H9 (cell line): ENCODE results near the gene MYH11. TPM values are rescaled to one million over a fixed set of nuclear protein-coding genes. Genes with fewer than 3 reads are reported as not detected.

ENCODE experiments used
- DNase-seq: peaks from one replicate; pipeline ENCODE4 v3.0.0-alpha.2; 2017
- H2AFZ ChIP-seq: one replicate; pipeline ENCODE4 v1.6.1; 2013; ENCODE audit warnings: mild to moderate bottlenecking, low read length, control low read depth, moderate library complexity
- H2AK5ac ChIP-seq: 2 replicates; pipeline ENCODE4 v1.6.1; 2013; ENCODE audit warnings: low read length, control low read depth, mixed read lengths; ENCODE audit not compliant: insufficient read length
- H2BK120ac ChIP-seq: one replicate; pipeline ENCODE4 v1.6.1; 2013; ENCODE audit warnings: low read depth, mild to moderate bottlenecking, low read length, control low read depth, inconsistent platforms; ENCODE audit not compliant: poor library complexity, severe bottlenecking
- H2BK12ac ChIP-seq: 2 replicates; pipeline ENCODE4 v1.6.1; 2013; ENCODE audit warnings: low read length, control low read depth, mixed read lengths, low read depth; ENCODE audit not compliant: insufficient read length
- H2BK15ac ChIP-seq: 2 replicates; pipeline ENCODE4 v1.6.1; 2013; ENCODE audit warnings: low read depth, low read length, control low read depth
- H2BK20ac ChIP-seq: one replicate; pipeline ENCODE4 v1.6.1; 2013; ENCODE audit warnings: low read depth, mild to moderate bottlenecking, low read length, control low read depth, inconsistent platforms; ENCODE audit not compliant: poor library complexity, severe bottlenecking
- H2BK5ac ChIP-seq: 2 replicates; pipeline ENCODE4 v1.6.1; 2013; ENCODE audit warnings: low read length, control low read depth, mixed read lengths; ENCODE audit not compliant: insufficient read length
- H3K14ac ChIP-seq: 2 replicates; pipeline ENCODE4 v1.6.1; 2013; ENCODE audit warnings: low read length, control low read depth; ENCODE audit not compliant: insufficient read depth
- H3K18ac ChIP-seq: 2 replicates; pipeline ENCODE4 v1.6.1; 2013; ENCODE audit warnings: low read depth, mild to moderate bottlenecking, mixed read lengths, low read length, control low read depth; ENCODE audit not compliant: insufficient read length
- H3K23ac ChIP-seq: 2 replicates; pipeline ENCODE4 v1.6.1; 2013; ENCODE audit warnings: low read length, control low read depth, mixed read lengths, low read depth; ENCODE audit not compliant: insufficient read length
- H3K23me2 ChIP-seq: 2 replicates; pipeline ENCODE4 v1.6.1; 2013; ENCODE audit warnings: low read depth, mild to moderate bottlenecking, mixed read lengths, low read length, control low read depth; ENCODE audit not compliant: insufficient read length, poor library complexity, severe bottlenecking
- H3K27ac ChIP-seq: 2 replicates; pipeline ENCODE4 v1.5.1; 2013; ENCODE audit warnings: low read length, control low read depth, mixed read lengths, low read depth; ENCODE audit not compliant: insufficient read length
- H3K27me3 ChIP-seq: 2 replicates; pipeline ENCODE4 v1.6.1; 2013; ENCODE audit warnings: low read length, control low read depth, inconsistent platforms; ENCODE audit not compliant: insufficient read depth
- H3K4ac ChIP-seq: 2 replicates; pipeline ENCODE4 v1.6.1; 2013; ENCODE audit warnings: low read depth, mild to moderate bottlenecking, control low read depth, inconsistent platforms, low read length, moderate library complexity
- H3K4me1 ChIP-seq: 2 replicates; pipeline ENCODE4 v1.6.1; 2013; ENCODE audit warnings: low read length, control low read depth, inconsistent platforms; ENCODE audit not compliant: insufficient read depth
- H3K4me2 ChIP-seq: 2 replicates; pipeline ENCODE4 v1.6.1; 2013; ENCODE audit warnings: low read length, control low read depth, mixed read lengths; ENCODE audit not compliant: insufficient read length, insufficient read depth
- H3K56ac ChIP-seq: 2 replicates; pipeline ENCODE4 v1.6.1; 2013; ENCODE audit warnings: low read depth, mild to moderate bottlenecking, mixed read lengths, low read length, control low read depth; ENCODE audit not compliant: insufficient read length
- H3K79me1 ChIP-seq: 2 replicates; pipeline ENCODE4 v1.6.1; 2013; ENCODE audit warnings: low read depth, mild to moderate bottlenecking, moderate library complexity, low read length, control low read depth, inconsistent platforms; ENCODE audit not compliant: insufficient read depth, poor library complexity, severe bottlenecking
- H3K79me2 ChIP-seq: 2 replicates; pipeline ENCODE4 v1.6.1; 2013; ENCODE audit warnings: low read length, control low read depth, inconsistent platforms; ENCODE audit not compliant: insufficient read depth
- H3K9ac ChIP-seq: 2 replicates; pipeline ENCODE4 v1.6.1; 2013; ENCODE audit warnings: low read length, control low read depth, mixed read lengths; ENCODE audit not compliant: insufficient read length; ENCODE audit errors: extremely low read depth
- H3K9me3 ChIP-seq: one replicate; pipeline ENCODE4 v1.6.1; 2013; ENCODE audit warnings: low read depth, low read length, inconsistent platforms; ENCODE audit not compliant: control insufficient read depth
- H3T11ph ChIP-seq: one replicate; pipeline ENCODE4 v1.6.1; 2013; ENCODE audit warnings: mild to moderate bottlenecking, low read length, control low read depth, inconsistent platforms
- H4K20me1 ChIP-seq: one replicate; pipeline ENCODE4 v1.6.1; 2013; ENCODE audit not compliant: control insufficient read depth, insufficient read length, insufficient read depth
- H4K5ac ChIP-seq: 2 replicates; pipeline ENCODE4 v1.6.1; 2013; ENCODE audit warnings: low read depth, mild to moderate bottlenecking, mixed read lengths, low read length, control low read depth; ENCODE audit not compliant: insufficient read length
- H4K8ac ChIP-seq: replicated peaks from 2 replicates; pipeline ENCODE4 v1.6.1; 2013; ENCODE audit warnings: low read length, control low read depth, mixed read lengths, low read depth; ENCODE audit not compliant: insufficient read length
- H4K91ac ChIP-seq: 2 replicates; pipeline ENCODE4 v1.6.1; 2013; ENCODE audit warnings: low read depth, mild to moderate bottlenecking, moderate library complexity, mixed read lengths, low read length, control low read depth; ENCODE audit not compliant: insufficient read length
- H3K27ac Mint-ChIP-seq, 3 experiments: 2 replicates in 2 of 3; 3 replicates in 1 of 3; pipeline ENCODE4 v1.8.0; 2020 to 2021; ENCODE audit warnings: mixed read lengths in 3 of 3, mild to moderate bottlenecking in 1 of 3, moderate library complexity in 1 of 3
- H3K27me3 Mint-ChIP-seq: 2 replicates; pipeline ENCODE4 v1.8.0; 2021; ENCODE audit warnings: low read depth, mild to moderate bottlenecking, moderate library complexity, mixed read lengths
- H3K36me3 Mint-ChIP-seq, 3 experiments: 2 replicates in 2 of 3; 3 replicates in 1 of 3; pipeline ENCODE4 v1.8.0; 2020 to 2021; ENCODE audit warnings: low read depth in 3 of 3, mixed read lengths in 3 of 3; ENCODE audit not compliant: insufficient read depth in 1 of 3
- H3K4me1 Mint-ChIP-seq, 2 experiments: 2 replicates each; pipeline ENCODE4 v1.8.0; 2020; ENCODE audit warnings: mixed read lengths in 2 of 2
- H3K4me3 Mint-ChIP-seq, 2 experiments: 2 replicates in 1 of 2; 3 replicates in 1 of 2; pipeline ENCODE4 v1.8.0; 2020 to 2021; ENCODE audit warnings: mild to moderate bottlenecking in 2 of 2, mixed read lengths in 2 of 2, moderate library complexity in 1 of 2
- H3K9me3 Mint-ChIP-seq, 2 experiments: 2 replicates in 1 of 2; 3 replicates in 1 of 2; pipeline ENCODE4 v1.8.0; 2020; ENCODE audit warnings: mild to moderate bottlenecking in 2 of 2, mixed read lengths in 2 of 2, moderate library complexity in 1 of 2
- CTCF ChIP-seq: fragments of 200-600 bp; sonication (generic); conservative IDR thresholded peaks from 3 replicates; pipeline ENCODE4 v1.8.0; 2021; ENCODE audit warnings: antibody characterized with exemption, mild to moderate bottlenecking
- WGBS: extraction: QIAGEN DNeasy Blood & Tissue Kit; methylation state at CpG from one replicate; pipeline ENCODE4 v1.1.7; 2013; ENCODE audit warnings: missing lambda C conversion rate, low lambda C conversion rate, mixed read lengths; ENCODE audit not compliant: insufficient read length; ENCODE audit errors: extremely low coverage; 5-methylcytosine and 5-hydroxymethylcytosine counted together
- total RNA-seq: library from RNA; stranded (reverse); gene quantifications from 2 replicates; pipeline ENCODE4 v1.2.1, GENCODE V29; 2021

The MYH11 gene
- total RNA-seq, 1 experiment from 2014 or later = 0.42 TPM

GRCh38 chr16:15785386-15786059 is 71.3 kb downstream of the MYH11 start:
- Histone ChIP-seq H2BK12ac (no peak overlapping the region), H4K20me1 (no peaks in the 10 kb centered on the region), H2AK5ac (no peak overlapping the region), H3T11ph (no peak overlapping the region), H3K4ac (no peak overlapping the region), H3K23ac (no peak overlapping the region), H2BK5ac (no peak overlapping the region), H3K27me3 (no peaks in the 10 kb centered on the region), H3K4me2 (no peak overlapping the region), H3K9ac (no peak overlapping the region), H3K14ac (no peak overlapping the region), H3K79me2 (no peaks in the 10 kb centered on the region), H4K5ac (no peak overlapping the region), H2AFZ (no peak overlapping the region), H3K27ac (no peak overlapping the region), H3K79me1 (no peaks in the 10 kb centered on the region), H3K18ac (no peak overlapping the region), H3K4me1 (no peaks in the 10 kb centered on the region), H3K56ac (no peak overlapping the region), H4K91ac (no peak overlapping the region), H2BK120ac (no peak overlapping the region), H3K9me3 (no peaks in the 10 kb centered on the region), H3K23me2 (no peaks in the 10 kb centered on the region), H2BK20ac (no peak overlapping the region), H2BK15ac (no peak overlapping the region), H4K8ac (no peak overlapping the region)
- no peak for TF ChIP-seq CTCF
- H3K36me3 Mint-ChIP-seq = no peaks in the 10 kb centered on the region
- WGBS = no CpG with 5 or more reads among the region's 14 CpGs
- H3K27ac Mint-ChIP-seq = no peak overlapping the region; a peak in 1 of 7 replicates
- no peak for DNase-seq
- H3K4me1 Mint-ChIP-seq = no peaks in the 10 kb centered on the region
- H3K27me3 Mint-ChIP-seq = no peaks in the 10 kb centered on the region
- no peak overlapping the region for H3K4me3 Mint-ChIP-seq
- peaks cover 0 to 4% of the 10 kb centered on the region in 2 experiments; a peak in 2 of 5 replicates for H3K9me3 Mint-ChIP-seq
